ENCODE data around the gene GSTM3.

- TF ChIP-seq CTCF (IDR thresholded peaks at IDR 0.05; ENCODE audit: insufficient read depth, low read depth, low read length) (no peak), EZH2 (IDR thresholded peaks at IDR 0.05; ENCODE audit: insufficient read depth, low read length) (no peak)
Measured at GRCh38 chr1:109721971-109722370, 18.9 kb downstream of the GSTM3 start.

All from astrocyte (in vitro differentiated cells and primary cell).